HG02840 (cell line): ENCODE measurements around the gene HK1.

ENCODE experiments used
- ATAC-seq: cut with Tn5 transposase; IDR thresholded peaks from one replicate; pipeline ENCODE4 v1.9.1; 2021; ENCODE audit warnings: mild to moderate bottlenecking, moderate library complexity, moderate number of reproducible peaks; ENCODE audit not compliant: unreplicated experiment, low FRiP score

Gene HK1

GRCh38 chr10:69343905-69344304 lies 65.6 kb downstream of the HK1 start:
- no peak for ATAC-seq

- ATAC-seq: no peak
These were observed 66.4 kb downstream of the HK1 start for GRCh38 chr10:69344591-69345252.

GRCh38 chr10:69345402-69345801 lies 67.1 kb downstream of the HK1 start:
- no peak for ATAC-seq

- no peak for ATAC-seq
These were observed 67.7 kb downstream of the HK1 start for GRCh38 chr10:69345890-69346474.

- no peak for ATAC-seq
These were observed 68.5 kb downstream of the HK1 start for GRCh38 chr10:69346776-69347175.

GRCh38 chr10:69348816-69349541 lies 70.7 kb downstream of the HK1 start:
- no peak for ATAC-seq

- no peak for ATAC-seq
These were observed 71.2 kb downstream of the HK1 start for GRCh38 chr10:69349542-69349888.

GRCh38 chr10:69351589-69351988 lies 73.3 kb downstream of the HK1 start:
- no peak for ATAC-seq

GRCh38 chr10:69352569-69353264 lies 74.4 kb downstream of the HK1 start:
- no peak for ATAC-seq

- ATAC-seq: no peak
These were observed 75.8 kb downstream of the HK1 start for GRCh38 chr10:69353977-69354635.

GRCh38 chr10:69356187-69356586 lies 77.9 kb downstream of the HK1 start:
- no peak for ATAC-seq

- ATAC-seq: no peak
These were observed 80.0 kb downstream of the HK1 start for GRCh38 chr10:69358148-69358795.

- ATAC-seq: no peak
These were observed 80.9 kb downstream of the HK1 start for GRCh38 chr10:69359148-69359547.

GRCh38 chr10:69359594-69359993 lies 81.3 kb downstream of the HK1 start:
- no peak for ATAC-seq

GRCh38 chr10:69360485-69361302 lies 82.4 kb downstream of the HK1 start:
- ATAC-seq: no peak

- no peak for ATAC-seq
These were observed 83.0 kb downstream of the HK1 start for GRCh38 chr10:69361303-69361614.

- no peak for ATAC-seq
These were observed 84.2 kb downstream of the HK1 start for GRCh38 chr10:69362471-69362954.

- no peak for ATAC-seq
These were observed 85.4 kb downstream of the HK1 start for GRCh38 chr10:69363666-69364065.

GRCh38 chr10:69364232-69364940 lies 86.1 kb downstream of the HK1 start:
- ATAC-seq: no peak
